NCI-H1092 (cell line): Measurements from ENCODE around the gene PODNL1.

Experiments
- DNase-seq: peaks from one replicate; lab custom pipeline; 2025; lab: John Stamatoyannopoulos, UW

The PODNL1 gene

DNA sequence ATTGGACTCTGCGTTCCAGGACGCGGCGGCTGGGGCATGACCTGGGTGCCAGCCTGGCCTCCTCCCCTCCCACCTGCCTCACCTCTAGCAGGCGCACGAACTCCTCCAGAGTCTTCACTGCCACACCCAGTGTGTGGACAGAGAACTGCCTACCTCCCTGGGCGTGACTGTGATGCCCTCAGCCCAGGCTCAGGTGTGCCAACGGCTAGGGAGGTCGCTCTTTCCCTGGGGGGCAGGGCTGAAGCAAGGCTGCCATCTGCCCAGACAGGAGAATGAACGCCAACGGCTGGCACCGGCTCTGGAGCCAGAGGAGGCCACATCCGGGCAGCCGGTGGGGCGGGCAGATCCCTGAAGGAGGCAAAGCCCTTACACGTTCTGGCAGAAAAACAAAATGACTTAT lies 49.9 kb downstream of the PODNL1 start:
- DNase-seq = no peak

DNA sequence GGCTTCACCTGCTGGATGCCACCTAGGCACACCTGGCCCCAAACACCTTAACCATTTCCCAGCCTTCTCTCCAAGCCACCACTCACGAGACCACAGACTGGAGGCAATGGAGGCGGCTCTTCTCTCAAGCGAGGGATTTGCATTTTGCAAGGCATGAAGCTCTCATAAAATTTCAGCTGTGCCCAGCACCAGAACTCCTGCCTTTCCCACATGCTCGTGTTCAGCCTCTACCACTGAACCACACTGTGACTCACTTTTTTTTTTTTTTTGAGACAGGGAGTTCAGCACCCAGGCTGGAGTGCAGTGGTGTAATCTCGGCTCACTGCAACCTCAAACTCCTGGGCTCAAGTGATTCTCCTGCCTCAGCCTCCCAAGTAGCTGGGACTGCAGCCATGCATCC lies 50.7 kb downstream of the PODNL1 start:
- no peak for DNase-seq

DNA sequence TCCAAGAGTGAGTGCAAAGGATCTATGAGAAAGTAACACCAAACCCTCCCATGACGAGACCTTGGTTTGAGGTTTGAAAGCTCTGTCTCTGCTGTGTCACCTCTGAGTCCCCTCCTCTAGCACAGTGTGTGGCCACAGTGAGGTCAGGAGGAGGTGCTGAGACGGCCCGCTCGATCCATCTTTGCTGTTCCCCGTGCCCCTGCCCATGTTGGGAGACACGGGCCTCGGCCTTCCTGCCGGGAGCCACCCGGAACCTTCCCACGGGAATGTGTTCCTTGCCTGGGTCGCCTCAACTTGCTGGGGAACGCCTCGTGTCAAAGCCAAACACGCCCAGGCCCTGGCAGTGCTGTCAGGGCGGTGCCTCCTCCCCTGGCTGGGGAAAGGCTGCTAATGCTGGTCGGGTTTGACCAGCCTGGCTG lies 51.2 kb downstream of the PODNL1 start:
- DNase-seq = no peak

DNA sequence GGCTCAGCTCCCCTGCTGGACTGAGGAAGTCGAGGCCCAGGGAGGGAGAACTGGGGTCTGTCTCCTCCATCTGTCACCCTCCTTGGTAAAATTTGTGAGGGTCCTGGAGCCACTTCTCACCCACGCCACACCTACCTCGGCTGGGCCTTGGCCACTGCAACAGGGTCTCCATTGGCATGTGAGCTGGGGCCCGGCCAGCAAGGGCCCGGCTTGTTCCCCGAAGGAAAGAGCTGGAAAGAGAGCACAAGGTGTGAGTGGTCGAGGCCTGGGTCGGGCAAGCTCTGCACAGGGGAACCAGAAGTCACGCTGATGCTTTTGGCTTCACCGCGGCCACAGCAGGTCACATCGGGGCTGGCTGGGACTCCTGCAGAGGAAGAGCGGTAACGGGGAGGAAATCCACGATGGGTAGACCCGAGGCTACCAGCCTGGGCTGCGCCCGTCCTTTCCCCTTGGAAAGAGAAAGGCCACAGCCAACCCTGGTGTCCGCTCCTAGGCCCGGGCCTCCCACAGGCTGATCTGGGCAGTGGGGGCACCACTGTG lies 52.3 kb downstream of the PODNL1 start:
- no peak for DNase-seq

DNA sequence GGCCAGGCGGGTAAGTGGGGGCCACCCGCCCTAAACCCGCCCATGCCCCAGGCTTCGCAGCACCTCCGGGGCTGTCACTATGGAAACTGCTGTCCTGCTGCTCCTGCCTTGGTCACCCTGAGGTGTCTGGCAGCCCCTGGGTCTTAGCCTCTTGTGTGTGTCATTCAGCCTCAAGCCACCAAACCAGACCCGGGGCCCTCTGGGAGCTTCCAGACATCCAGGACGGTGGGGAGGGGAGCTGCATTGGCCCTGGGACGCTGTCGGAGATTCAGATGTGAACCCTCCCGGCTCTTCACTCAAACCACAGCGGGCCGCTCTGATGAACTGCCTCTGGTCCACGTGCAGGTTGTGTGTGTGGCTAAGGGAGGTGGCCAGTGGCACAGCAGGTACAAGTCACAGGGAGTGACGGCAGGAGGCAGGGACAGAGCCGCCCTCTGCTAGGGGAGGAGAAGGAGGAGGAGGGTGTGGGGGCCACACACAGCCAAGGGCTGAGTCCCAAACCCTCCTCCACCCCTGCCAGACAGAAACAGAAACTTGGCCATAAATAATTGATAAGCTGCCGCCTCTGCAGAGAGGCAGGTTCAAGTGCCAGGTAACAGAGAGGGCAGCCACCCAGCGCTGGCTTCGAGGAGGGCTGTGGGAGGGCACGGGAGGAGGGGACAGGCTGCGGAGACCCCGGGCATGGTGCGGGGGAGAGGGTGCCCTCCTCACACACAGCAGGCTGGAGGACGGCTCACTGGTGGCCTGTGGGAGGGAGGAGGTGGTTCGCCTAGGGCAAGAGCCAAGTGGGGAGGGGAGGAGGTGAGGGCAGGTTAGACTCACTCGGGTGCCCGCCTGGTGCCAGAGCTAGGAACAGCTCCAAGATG lies 53.3 kb downstream of the PODNL1 start:
- no peak for DNase-seq

DNA sequence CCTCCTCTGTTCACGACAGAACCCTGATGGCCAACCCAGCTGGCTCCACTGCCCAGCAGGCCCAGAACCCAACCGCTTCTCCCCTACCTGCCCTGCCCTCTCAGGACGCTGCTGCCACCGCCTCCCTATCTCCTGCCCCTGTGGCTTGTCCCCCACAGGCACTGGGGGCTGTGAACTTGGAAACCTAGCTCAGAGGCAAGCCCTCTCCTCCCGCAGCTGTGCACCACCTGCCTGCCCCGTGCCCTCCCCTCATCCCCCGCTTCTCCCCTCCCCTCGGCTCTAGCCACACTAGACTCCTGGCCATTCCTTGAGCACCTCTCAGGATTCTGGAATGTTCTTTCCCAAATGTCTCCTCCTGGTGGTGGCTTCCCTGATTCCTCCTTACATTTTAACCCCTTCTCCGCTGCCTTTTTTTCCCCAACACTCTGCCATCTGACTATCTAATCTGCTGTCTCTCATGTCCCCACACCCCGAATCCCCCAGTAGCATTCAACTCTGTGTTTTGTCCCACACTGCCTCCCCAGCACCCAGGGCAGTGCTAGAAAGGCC lies 54.6 kb downstream of the PODNL1 start:
- no peak for DNase-seq

DNA sequence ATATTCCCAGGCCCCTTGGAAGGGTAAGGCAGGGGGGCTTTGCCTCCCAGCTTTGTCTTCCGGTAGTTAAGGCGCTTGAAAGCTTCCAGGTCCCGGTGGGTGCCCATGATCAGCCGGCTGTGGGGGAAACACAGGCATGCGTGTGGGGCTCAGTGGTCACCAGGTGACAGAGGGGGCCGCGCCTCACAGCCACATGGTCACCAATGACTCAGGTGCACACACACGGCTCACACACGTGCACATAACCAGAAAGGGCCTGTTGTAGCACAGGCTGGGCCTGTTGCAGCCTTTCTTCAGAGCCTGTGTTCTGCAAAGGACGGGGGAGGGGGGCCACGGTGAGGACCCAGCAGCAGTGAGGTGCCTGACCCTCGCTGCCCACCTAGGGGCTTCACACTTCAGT lies 55.4 kb downstream of the PODNL1 start:
- DNase-seq = no peak

DNA sequence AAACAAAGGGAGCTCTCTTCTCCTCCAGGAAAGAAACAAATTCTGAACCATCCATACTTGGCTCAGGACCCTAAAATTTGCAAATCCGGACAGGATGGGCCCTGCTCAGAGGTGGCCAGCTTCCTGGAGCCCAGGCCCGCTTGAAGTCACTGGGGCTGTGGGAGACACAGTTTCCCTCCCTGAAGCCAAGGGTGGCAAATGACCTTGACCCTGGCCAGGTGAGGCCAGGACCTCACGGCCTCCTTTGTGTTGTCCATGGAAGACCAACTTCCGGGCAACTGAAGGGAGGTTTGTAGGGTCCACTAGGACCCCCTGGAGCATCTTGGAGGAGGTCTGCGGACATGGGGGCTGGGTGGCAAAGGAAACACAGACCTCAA lies 55.8 kb downstream of the PODNL1 start:
- DNase-seq = no peak

DNA sequence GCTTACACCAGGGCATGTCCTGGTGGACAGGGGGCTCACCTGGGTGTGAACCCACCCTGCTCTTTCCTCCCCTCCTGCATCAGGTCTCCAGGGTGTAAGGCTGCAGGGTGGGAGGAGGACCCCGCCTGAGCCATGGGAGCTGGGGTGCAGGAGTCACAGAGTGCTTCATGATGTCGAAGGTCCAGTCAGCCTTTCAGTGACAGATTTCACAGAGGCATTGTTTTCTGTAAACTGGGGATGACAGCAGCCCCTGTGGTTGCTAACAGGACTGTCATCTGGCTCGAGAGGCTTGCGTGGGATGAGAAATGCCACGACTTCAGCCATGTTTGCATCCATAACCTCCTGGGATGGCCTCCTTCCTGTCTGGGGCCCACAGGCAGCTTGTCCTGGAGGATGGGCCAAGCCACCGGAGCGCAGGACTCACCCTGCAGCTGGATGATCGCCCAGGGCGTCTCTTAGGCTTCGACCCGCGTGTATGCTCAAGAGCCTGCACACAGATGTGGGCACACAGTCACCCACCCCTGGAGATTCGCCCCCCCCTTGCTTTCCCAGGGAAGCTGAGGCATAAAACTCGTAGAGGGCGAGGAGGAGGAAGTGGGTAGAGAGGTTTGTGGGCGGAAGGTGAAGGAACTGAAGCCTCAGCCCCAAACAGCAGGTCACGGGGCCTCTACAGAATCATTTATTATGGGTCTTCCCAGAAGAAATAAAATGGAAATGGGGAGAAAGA lies 56.4 kb downstream of the PODNL1 start:
- no peak for DNase-seq

DNA sequence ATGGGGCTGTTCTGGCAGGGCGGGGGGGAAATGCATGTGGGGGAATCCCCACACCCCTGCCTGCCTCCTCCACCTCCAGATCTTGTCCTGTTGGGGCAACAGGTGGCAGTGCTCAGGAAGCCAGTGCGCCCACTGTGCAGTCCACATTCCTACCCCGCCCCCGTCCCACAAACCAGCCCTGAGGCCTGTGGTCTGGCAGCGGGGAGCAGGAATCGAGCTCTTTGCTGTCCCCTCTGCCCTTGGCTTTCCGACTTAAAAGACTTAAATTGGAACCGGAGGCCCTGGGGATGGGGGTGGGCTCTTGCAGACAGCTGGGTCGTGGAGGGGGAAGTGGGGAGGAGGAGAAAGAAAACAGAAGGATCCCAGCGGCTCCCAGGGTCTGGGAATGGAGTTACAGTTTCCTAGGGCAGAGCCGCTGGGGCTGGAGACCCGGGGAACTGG lies 56.9 kb downstream of the PODNL1 start:
- no peak for DNase-seq
